PC-9 (cell line): ENCODE results near the gene MIOS.

Experiments used
- EZH2 ChIP-seq: fragments of 200-600 bp; sonication (generic); IDR thresholded peaks from 2 replicates; pipeline ENCODE4 v1.8.0; 2017; ENCODE audit warnings: antibody characterized with exemption, low read depth
- TF ChIP-seq, protein P1 (sequence below): fragments of 200-600 bp; sonication (generic); conservative IDR thresholded peaks from 2 replicates; pipeline ENCODE4 v1.6.1; 2017; ENCODE audit warnings: mixed run types, antibody characterized with exemption, mild to moderate bottlenecking, moderate library complexity

DNA sequence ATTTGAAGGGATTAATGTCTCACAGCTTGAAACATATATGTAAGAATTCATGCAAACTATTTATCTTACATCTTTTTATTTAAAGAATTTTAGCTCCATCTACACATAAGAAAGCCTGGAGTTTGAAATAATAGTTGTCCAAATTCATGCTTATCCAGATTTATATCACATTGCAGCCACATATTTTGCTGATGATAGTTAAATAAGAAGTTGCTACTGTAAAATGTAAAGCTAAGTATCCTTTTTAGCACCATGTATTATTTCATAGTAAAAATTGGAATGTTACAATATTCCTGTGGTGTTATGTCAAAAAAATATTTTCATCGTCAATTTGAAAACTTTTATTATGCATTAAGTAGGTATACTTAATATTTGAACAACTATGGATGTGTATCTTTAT lies 46.5 kb downstream of the MIOS start:
- TF ChIP-seq, protein P1, sequence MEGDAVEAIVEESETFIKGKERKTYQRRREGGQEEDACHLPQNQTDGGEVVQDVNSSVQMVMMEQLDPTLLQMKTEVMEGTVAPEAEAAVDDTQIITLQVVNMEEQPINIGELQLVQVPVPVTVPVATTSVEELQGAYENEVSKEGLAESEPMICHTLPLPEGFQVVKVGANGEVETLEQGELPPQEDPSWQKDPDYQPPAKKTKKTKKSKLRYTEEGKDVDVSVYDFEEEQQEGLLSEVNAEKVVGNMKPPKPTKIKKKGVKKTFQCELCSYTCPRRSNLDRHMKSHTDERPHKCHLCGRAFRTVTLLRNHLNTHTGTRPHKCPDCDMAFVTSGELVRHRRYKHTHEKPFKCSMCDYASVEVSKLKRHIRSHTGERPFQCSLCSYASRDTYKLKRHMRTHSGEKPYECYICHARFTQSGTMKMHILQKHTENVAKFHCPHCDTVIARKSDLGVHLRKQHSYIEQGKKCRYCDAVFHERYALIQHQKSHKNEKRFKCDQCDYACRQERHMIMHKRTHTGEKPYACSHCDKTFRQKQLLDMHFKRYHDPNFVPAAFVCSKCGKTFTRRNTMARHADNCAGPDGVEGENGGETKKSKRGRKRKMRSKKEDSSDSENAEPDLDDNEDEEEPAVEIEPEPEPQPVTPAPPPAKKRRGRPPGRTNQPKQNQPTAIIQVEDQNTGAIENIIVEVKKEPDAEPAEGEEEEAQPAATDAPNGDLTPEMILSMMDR, result no peak
- TF ChIP-seq EZH2, result no peak
